HG03565 (cell line): Measurements from ENCODE around the gene SPATA31E1.
"Not testable (repeated sequence)": the region's sequence is repeated elsewhere in the genome, so short reads cannot be mapped to it uniquely, and the experiment has no call there.

Source experiments
- ATAC-seq: cut with Tn5 transposase; IDR thresholded peaks from one replicate; pipeline ENCODE4 v1.9.1; 2021; ENCODE audit warnings: mild to moderate bottlenecking, moderate library complexity; ENCODE audit not compliant: unreplicated experiment

The SPATA31E1 gene

GRCh38 chr9:87884578-87885459 lies 2.1 kb downstream of the SPATA31E1 start:
- ATAC-seq = no peak

GRCh38 chr9:87885484-87886189 lies 3.0 kb downstream of the SPATA31E1 start:
- ATAC-seq = no peak

- ATAC-seq = no peak
Measured at GRCh38 chr9:87886210-87886932, 3.7 kb downstream of the SPATA31E1 start.

- ATAC-seq = no peak
Measured at GRCh38 chr9:87886933-87887505, 4.3 kb downstream of the SPATA31E1 start.

- no peak for ATAC-seq
Measured at GRCh38 chr9:87887661-87888480, 5.2 kb downstream of the SPATA31E1 start.

- ATAC-seq = no peak
Measured at GRCh38 chr9:87888501-87888900, 5.8 kb downstream of the SPATA31E1 start.

GRCh38 chr9:87889065-87889881 lies 6.6 kb downstream of the SPATA31E1 start:
- ATAC-seq = no peak

GRCh38 chr9:87889882-87890252 lies 7.2 kb downstream of the SPATA31E1 start:
- ATAC-seq = no peak

- no peak for ATAC-seq
Measured at GRCh38 chr9:87890837-87891236, 8.2 kb downstream of the SPATA31E1 start.

- no peak for ATAC-seq
Measured at GRCh38 chr9:87891754-87892153, 9.1 kb downstream of the SPATA31E1 start.

- no peak for ATAC-seq
Measured at GRCh38 chr9:87892956-87893355, 10.3 kb downstream of the SPATA31E1 start.

GRCh38 chr9:87894998-87895625 lies 12.4 kb downstream of the SPATA31E1 start:
- ATAC-seq = no peak

GRCh38 chr9:87896891-87897290 lies 14.2 kb downstream of the SPATA31E1 start:
- no peak for ATAC-seq

- ATAC-seq = no peak
Measured at GRCh38 chr9:87898151-87898550, 15.5 kb downstream of the SPATA31E1 start.

- ATAC-seq = not testable (repeated sequence)
Measured at GRCh38 chr9:87902371-87902770, 19.7 kb downstream of the SPATA31E1 start.

GRCh38 chr9:87909310-87910041 lies 26.8 kb downstream of the SPATA31E1 start:
- no peak for ATAC-seq

- ATAC-seq = no peak
Measured at GRCh38 chr9:87910821-87911220, 28.1 kb downstream of the SPATA31E1 start.

- not testable (repeated sequence) for ATAC-seq
Measured at GRCh38 chr9:87917662-87918061, 35.0 kb downstream of the SPATA31E1 start, which contains the start of gene SPATA31C1. SPATA31C1 (plus strand) TSS chr9:87917962.
